HL-60/S4 treated with phorbol 12-myristate 13-acetate at 8.2 ng/mL for 4 days and 3 days (cell line): Measurements from ENCODE around the gene HDDC3.
"Not testable (repeated sequence)": the region's sequence is repeated elsewhere in the genome, so short reads cannot be mapped to it uniquely, and the experiment has no call there.

Source experiments
- in situ Hi-C: fragments of 300-500 bp; cut with MboI; formaldehyde crosslinking; loops from 2 replicates; pipeline ENCODE4 v1.15.0; 2022; ENCODE audit warnings: low sequenced_read_pairs

HDDC3 gene

GRCh38 chr15:90930861-90931574 lies 1.3 kb downstream of the HDDC3 start:
- in situ Hi-C loops = no loop called here

GRCh38 chr15:90929246-90930019 lies 2.9 kb downstream of the HDDC3 start:
- in situ Hi-C loops = no loop called here

GRCh38 chr15:90928106-90928505 lies 4.2 kb downstream of the HDDC3 start:
- in situ Hi-C loops = not testable (repeated sequence)

- in situ Hi-C loops = not testable (repeated sequence)
Measured at GRCh38 chr15:90926766-90927165, 5.6 kb downstream of the HDDC3 start.

GRCh38 chr15:90924375-90924774 lies 8.0 kb downstream of the HDDC3 start:
- in situ Hi-C loops = no loop called here

GRCh38 chr15:90922712-90923322 lies 9.5 kb downstream of the HDDC3 start:
- in situ Hi-C loops = not testable (repeated sequence)

GRCh38 chr15:90921887-90922286 lies 10.5 kb downstream of the HDDC3 start:
- in situ Hi-C loops = no loop called here

GRCh38 chr15:90918835-90919234 lies 13.5 kb downstream of the HDDC3 start:
- in situ Hi-C loops = no loop called here

- in situ Hi-C loops = no loop called here
Measured at GRCh38 chr15:90918034-90918788, 14.1 kb downstream of the HDDC3 start.

GRCh38 chr15:90917569-90917968 lies 14.8 kb downstream of the HDDC3 start:
- in situ Hi-C loops = no loop called here

- in situ Hi-C loops = no loop called here
Measured at GRCh38 chr15:90916461-90916860, 15.9 kb downstream of the HDDC3 start.

- in situ Hi-C loops = no loop called here
Measured at GRCh38 chr15:90915808-90916440, 16.4 kb downstream of the HDDC3 start.

- in situ Hi-C loops = no loop called here
Measured at GRCh38 chr15:90915216-90915807, 17.0 kb downstream of the HDDC3 start.

GRCh38 chr15:90914305-90915080 lies 17.9 kb downstream of the HDDC3 start:
- in situ Hi-C loops = no loop called here

GRCh38 chr15:90913398-90913944 lies 18.9 kb downstream of the HDDC3 start:
- in situ Hi-C loops = no loop called here

- in situ Hi-C loops = no loop called here
Measured at GRCh38 chr15:90912770-90913075, 19.6 kb downstream of the HDDC3 start.

- in situ Hi-C loops = no loop called here
Measured at GRCh38 chr15:90911906-90912769, 20.2 kb downstream of the HDDC3 start.

- in situ Hi-C loops = no loop called here
Measured at GRCh38 chr15:90911302-90911623, 21.1 kb downstream of the HDDC3 start.
